Epithelial cell of umbilical artery (primary cell): ENCODE measurements around the gene MUC2. TPM values are rescaled to one million over a fixed set of nuclear protein-coding genes. Genes with fewer than 3 reads are reported as not detected.

Experiments
- total RNA-seq: library from RNA; depleted of rRNA; stranded (reverse); fragments of >200 nt; gene quantifications from 2 replicates; pipeline ENCODE4 v1.2.3, GENCODE V29; 2014

The MUC2 gene
- total RNA-seq, result not detected in 2 replicates

GRCh38 chr11:1074244-1075221 is at the start of gene MUC2:
MUC2 (plus strand) TSS chr11:1074874.

GRCh38 chr11:1036303-1036923 is 38.3 kb upstream of the MUC2 start, which contains the start of gene MUC6:
MUC6 (minus strand) TSS chr11:1036718; CDS start chr11:1036655, 63 bp downstream.

Other genes starting within 250 kb of the MUC2 start
- 6.5 and 9.6 TPM in 2 replicates for gene CRACR2B, start 247.0 kb upstream of the MUC2 start, total RNA-seq
- gene CD151, start 241.9 kb upstream of the MUC2 start, total RNA-seq, result 523 and 570 TPM in 2 replicates
- 25.2 and 71.8 TPM in 2 replicates for gene POLR2L, start 232.3 kb upstream of the MUC2 start, total RNA-seq
- 76.0 and 116 TPM in 2 replicates for gene TSPAN4, start 232.0 kb upstream of the MUC2 start, total RNA-seq
- 34.4 and 42.6 TPM in 2 replicates for gene CHID1, start 164.1 kb upstream of the MUC2 start, total RNA-seq
- 19.9 and 30.5 TPM in 2 replicates for gene AP2A2, start 149.0 kb upstream of the MUC2 start, total RNA-seq
- gene MUC6, start 38.2 kb upstream of the MUC2 start, total RNA-seq, result not detected in 2 replicates
- not detected in 2 replicates for gene MUC5AC, start 83.1 kb downstream of the MUC2 start, total RNA-seq
- not detected in 2 replicates for gene MUC5B, start 148.2 kb downstream of the MUC2 start, total RNA-seq
- 14.9 and 22.2 TPM in 2 replicates for gene TOLLIP, start 234.8 kb downstream of the MUC2 start, total RNA-seq